Measurements from ENCODE around the gene GAPDHS.

The GAPDHS gene

DNA sequence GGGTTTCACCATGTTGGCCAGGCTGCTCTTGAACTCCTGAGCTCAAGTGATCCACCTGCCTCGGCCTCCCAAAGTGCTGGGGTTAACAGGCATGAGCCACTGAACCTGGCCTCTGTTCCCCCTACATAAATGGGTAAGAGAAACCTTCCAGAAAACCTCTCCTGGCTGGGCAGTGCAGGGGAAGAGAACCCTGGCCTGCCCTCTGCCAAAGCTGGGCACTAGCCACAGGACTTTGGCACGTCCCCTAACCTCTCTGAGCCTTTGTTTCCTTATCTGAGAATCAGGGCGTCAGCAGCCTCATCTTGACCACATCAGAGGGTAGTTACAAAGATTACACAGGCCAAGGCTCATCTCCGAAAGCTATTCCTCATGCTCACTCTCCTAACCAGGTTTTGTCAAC, 7.4 kb upstream of the GAPDHS start:
- no peak overlapping the region for H3K27ac Mint-ChIP-seq
- H3K36me3 Mint-ChIP-seq (ENCODE audit: low read depth): no peaks in the 10 kb centered on the region
- no peaks in the 10 kb centered on the region for H3K9me3 Mint-ChIP-seq
- H3K4me1 Mint-ChIP-seq: peaks cover 17% of the 10 kb centered on the region
- TF ChIP-seq, protein P1, sequence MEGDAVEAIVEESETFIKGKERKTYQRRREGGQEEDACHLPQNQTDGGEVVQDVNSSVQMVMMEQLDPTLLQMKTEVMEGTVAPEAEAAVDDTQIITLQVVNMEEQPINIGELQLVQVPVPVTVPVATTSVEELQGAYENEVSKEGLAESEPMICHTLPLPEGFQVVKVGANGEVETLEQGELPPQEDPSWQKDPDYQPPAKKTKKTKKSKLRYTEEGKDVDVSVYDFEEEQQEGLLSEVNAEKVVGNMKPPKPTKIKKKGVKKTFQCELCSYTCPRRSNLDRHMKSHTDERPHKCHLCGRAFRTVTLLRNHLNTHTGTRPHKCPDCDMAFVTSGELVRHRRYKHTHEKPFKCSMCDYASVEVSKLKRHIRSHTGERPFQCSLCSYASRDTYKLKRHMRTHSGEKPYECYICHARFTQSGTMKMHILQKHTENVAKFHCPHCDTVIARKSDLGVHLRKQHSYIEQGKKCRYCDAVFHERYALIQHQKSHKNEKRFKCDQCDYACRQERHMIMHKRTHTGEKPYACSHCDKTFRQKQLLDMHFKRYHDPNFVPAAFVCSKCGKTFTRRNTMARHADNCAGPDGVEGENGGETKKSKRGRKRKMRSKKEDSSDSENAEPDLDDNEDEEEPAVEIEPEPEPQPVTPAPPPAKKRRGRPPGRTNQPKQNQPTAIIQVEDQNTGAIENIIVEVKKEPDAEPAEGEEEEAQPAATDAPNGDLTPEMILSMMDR (IDR thresholded peaks at IDR 0.05): no peak
- no peak overlapping the region for H3K4me3 Mint-ChIP-seq
- DNase-seq: no peak
- H3K27me3 Mint-ChIP-seq (ENCODE audit: low read depth, poor library complexity): peaks cover 25% of the 10 kb centered on the region

DNA sequence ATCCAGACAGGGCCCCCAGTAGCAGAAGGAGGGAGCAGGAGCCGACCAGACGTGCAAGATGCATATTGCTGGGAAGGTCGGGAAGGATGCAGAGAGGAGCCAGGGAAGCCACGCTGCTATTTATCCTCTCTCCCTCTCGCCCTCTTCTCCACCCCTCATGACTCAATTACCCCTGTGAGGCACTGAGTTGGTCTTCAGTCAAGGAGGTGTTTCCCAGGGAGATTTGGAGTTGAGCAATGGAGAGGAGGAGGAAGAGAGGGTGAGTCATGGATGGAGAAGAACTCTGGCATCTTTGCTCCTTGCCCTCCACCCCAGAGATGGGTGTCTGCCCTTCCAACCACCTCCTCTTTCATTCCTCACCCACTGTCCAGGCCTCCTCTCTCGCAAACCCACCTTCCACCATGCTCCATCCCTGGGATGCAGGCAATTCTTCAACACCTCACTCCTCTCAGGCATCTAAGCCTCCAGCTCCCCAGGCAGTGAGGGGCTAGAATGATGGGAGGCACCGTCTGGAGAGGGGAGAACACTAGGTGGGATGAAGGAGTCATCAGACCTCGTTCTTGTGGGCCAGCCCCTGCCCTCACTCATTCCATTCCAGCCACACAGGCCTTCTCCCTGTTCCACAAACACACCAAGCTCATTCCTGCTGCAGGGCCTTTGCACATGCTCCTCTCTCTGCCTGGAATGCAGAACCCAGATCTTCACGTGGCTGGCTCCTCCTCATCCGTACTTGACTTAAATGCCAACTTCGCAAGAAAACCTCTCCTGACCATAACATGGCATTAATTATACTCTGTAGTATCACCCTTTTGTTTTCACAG, 4.8 kb upstream of the GAPDHS start, which contains the start of gene SBSN:
SBSN (minus strand) TSS at position 94 of the 821 bp plus-strand sequence; CDS start at position 64, 30 bp downstream.
- no peak within 1 kb of the TSS for H3K4me3 Mint-ChIP-seq
- peaks cover 17% of the 10 kb centered on the region for H3K4me1 Mint-ChIP-seq
- TF ChIP-seq, protein P1 (IDR thresholded peaks at IDR 0.05): no peak
- H3K36me3 Mint-ChIP-seq (ENCODE audit: low read depth): peaks cover 5% of the 10 kb centered on the region
- H3K27ac Mint-ChIP-seq: no peak within 1 kb of the TSS
- no peaks in the 10 kb centered on the region for H3K9me3 Mint-ChIP-seq
- H3K27me3 Mint-ChIP-seq (ENCODE audit: low read depth, poor library complexity): peaks cover 31% of the 10 kb centered on the region
- no peak for DNase-seq

DNA sequence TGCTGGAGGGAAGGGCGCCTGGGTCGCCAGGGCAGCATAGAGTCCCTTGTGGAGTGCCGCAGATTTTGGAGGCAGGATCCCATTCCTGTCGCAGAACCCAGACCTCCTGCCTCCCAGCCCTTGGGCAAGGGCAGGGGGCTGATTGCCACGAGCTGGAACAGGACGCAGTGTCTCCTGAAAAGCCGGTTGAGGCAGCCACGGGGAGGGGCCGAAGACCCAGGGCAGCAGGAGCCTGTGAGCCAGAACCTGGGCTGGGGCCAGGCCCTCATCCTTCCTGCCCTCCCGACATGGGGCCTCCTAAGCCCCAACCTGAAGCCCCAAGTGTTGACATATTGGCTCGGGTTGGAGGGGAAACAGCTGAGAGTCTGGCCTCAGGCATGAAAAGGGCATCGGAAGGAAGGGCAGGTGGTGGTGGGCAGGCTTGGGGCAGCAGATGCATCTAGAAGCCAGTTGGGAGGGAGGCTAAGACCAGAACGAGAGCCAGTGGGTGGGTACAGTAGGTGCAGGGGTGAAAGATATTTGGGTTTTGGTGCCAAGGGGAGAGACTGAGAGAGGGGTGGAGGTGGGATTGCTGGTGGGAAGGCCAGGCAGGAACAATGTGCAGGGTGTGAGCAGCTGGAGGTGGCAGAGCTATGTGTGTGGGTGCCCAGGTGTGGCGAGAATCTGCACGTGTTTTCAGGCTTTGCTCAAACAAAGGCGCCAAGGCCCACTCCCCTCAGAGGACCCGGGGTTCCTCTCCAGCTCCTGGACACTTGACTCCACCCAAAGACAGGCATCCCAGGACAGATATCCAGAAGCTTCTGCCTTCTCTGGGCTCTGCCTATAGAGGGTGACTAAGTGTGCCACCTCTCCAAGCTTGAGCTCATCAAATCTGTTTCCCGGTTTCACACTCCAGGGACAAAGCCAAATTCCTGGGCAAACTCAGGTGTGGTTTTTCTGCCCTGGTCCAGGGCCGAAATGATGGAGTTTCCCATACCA, 3.7 kb upstream of the GAPDHS start:
- no peak for DNase-seq
- Mint-ChIP-seq H3K27ac (no peak overlapping the region), H3K4me1 (peaks cover 12% of the 10 kb centered on the region), H3K27me3 (ENCODE audit: low read depth, poor library complexity) (peaks cover 31% of the 10 kb centered on the region), H3K36me3 (ENCODE audit: low read depth) (peaks cover 5% of the 10 kb centered on the region), H3K9me3 (no peaks in the 10 kb centered on the region), H3K4me3 (no peak overlapping the region)
- TF ChIP-seq, protein P1 (IDR thresholded peaks at IDR 0.05): no peak

DNA sequence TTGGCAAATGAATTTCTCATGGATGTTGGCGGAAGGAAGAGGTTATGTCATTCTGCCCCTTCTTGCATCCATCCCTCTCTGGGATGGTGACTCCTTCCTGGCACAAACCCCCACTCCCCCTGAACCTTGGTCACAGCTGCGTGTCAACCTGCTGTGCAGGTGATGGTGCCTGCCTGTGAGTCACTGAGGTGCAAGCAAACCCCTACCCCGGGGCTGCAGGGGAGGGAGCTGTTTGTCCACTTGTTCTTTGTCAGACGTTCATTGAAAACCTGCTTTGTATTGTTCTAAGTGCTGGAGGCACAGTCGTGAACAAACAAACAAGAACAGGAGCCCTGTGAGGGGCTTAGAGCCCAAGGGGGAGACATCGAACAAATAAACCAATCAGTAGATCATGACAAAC, 2.0 kb upstream of the GAPDHS start:
- no peak for DNase-seq
- Mint-ChIP-seq H3K4me3 (no peak overlapping the region), H3K27me3 (ENCODE audit: low read depth, poor library complexity) (peaks cover 35% of the 10 kb centered on the region), H3K27ac (no peak overlapping the region), H3K36me3 (ENCODE audit: low read depth) (peaks cover 5% of the 10 kb centered on the region), H3K9me3 (no peaks in the 10 kb centered on the region), H3K4me1 (peaks cover 8% of the 10 kb centered on the region)
- TF ChIP-seq, protein P1 (IDR thresholded peaks at IDR 0.05): no peak

DNA sequence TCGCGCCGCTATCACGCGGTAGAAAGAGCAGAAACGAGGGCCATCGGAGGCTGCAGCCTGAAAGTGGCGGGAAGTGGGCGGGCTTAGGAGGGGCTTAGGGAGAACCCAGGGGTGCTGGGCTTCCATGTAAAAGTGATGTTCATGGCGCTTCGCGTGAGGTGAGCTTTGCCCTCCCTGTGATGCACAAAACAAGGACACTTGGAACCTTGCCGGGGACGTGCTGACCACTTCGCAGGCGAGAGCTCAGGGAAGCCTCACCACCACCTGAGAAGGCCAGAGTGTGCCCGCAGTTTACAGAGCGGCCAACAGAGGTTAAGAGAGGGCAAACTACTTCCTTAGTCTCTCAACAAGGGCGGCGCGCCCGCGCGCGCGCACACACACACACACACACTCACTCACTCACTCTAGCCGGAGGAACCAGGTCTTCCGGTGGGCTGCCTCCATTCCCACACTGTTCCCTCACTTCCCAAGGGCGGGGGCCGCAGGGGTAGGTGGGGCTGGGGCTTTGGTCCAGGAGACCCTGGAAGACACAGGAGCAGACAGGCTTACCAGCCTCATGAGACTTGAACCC, 651 bp downstream of the GAPDHS start:
- H3K27me3 Mint-ChIP-seq (ENCODE audit: low read depth, poor library complexity): peaks cover 28% of the 10 kb centered on the region
- H3K27ac Mint-ChIP-seq: no peak overlapping the region
- H3K36me3 Mint-ChIP-seq (ENCODE audit: low read depth): peaks cover 5% of the 10 kb centered on the region
- TF ChIP-seq, protein P1 (IDR thresholded peaks at IDR 0.05): no peak
- no peak for DNase-seq
- no peaks in the 10 kb centered on the region for H3K9me3 Mint-ChIP-seq
- no peak overlapping the region for H3K4me3 Mint-ChIP-seq
- peaks cover 17% of the 10 kb centered on the region for H3K4me1 Mint-ChIP-seq
